ENCODE data around the gene COLGALT1. TPM values are rescaled to one million over a fixed set of nuclear protein-coding genes. Genes with fewer than 3 reads are reported as not detected.

COLGALT1 gene
- total RNA-seq, 1 donor from 2014 or later, result 121 TPM

- Mint-ChIP-seq H3K27me3 (ENCODE audit: unreplicated experiment) (no peaks in the 10 kb centered on the region), H3K9me3 (ENCODE audit: unreplicated experiment) (no peaks in the 10 kb centered on the region), H3K4me3 (ENCODE audit: unreplicated experiment) (no peak overlapping the region), H3K27ac (ENCODE audit: unreplicated experiment) (no peak overlapping the region), H3K4me1 (ENCODE audit: unreplicated experiment) (peaks cover 9% of the 10 kb centered on the region), H3K36me3 (ENCODE audit: unreplicated experiment) (no peaks in the 10 kb centered on the region)
- no peak for TF ChIP-seq CTCF (IDR thresholded peaks at IDR 0.05)
- DNase-seq (ENCODE audit: extremely low spot score, unreplicated experiment), result no peak
Observed at GRCh38 chr19:17540174-17540573, 15.3 kb upstream of the COLGALT1 start.

- TF ChIP-seq CTCF (IDR thresholded peaks at IDR 0.05), result no peak
- no peaks in the 10 kb centered on the region for H3K9me3 Mint-ChIP-seq (ENCODE audit: unreplicated experiment)
- H3K27ac Mint-ChIP-seq (ENCODE audit: unreplicated experiment), result no peak overlapping the region
- H3K27me3 Mint-ChIP-seq (ENCODE audit: unreplicated experiment), result no peaks in the 10 kb centered on the region
- no peak for DNase-seq (ENCODE audit: extremely low spot score, unreplicated experiment)
- H3K4me3 Mint-ChIP-seq (ENCODE audit: unreplicated experiment), result no peak overlapping the region
- H3K4me1 Mint-ChIP-seq (ENCODE audit: unreplicated experiment), result peaks cover 9% of the 10 kb centered on the region
- H3K36me3 Mint-ChIP-seq (ENCODE audit: unreplicated experiment), result no peaks in the 10 kb centered on the region
Observed at GRCh38 chr19:17541184-17541759, 14.2 kb upstream of the COLGALT1 start.

GRCh38 chr19:17542042-17542441 lies 13.4 kb upstream of the COLGALT1 start:
- DNase-seq (ENCODE audit: extremely low spot score, unreplicated experiment), result no peak
- Mint-ChIP-seq H3K4me1 (ENCODE audit: unreplicated experiment) (peaks cover 9% of the 10 kb centered on the region), H3K4me3 (ENCODE audit: unreplicated experiment) (no peak overlapping the region), H3K9me3 (ENCODE audit: unreplicated experiment) (no peaks in the 10 kb centered on the region), H3K36me3 (ENCODE audit: unreplicated experiment) (no peaks in the 10 kb centered on the region), H3K27ac (ENCODE audit: unreplicated experiment) (no peak overlapping the region), H3K27me3 (ENCODE audit: unreplicated experiment) (no peaks in the 10 kb centered on the region)
- no peak for TF ChIP-seq CTCF (IDR thresholded peaks at IDR 0.05)

- Mint-ChIP-seq H3K27ac (ENCODE audit: unreplicated experiment) (no peak overlapping the region), H3K4me3 (ENCODE audit: unreplicated experiment) (no peak overlapping the region), H3K36me3 (ENCODE audit: unreplicated experiment) (no peaks in the 10 kb centered on the region), H3K9me3 (ENCODE audit: unreplicated experiment) (no peaks in the 10 kb centered on the region), H3K27me3 (ENCODE audit: unreplicated experiment) (no peaks in the 10 kb centered on the region), H3K4me1 (ENCODE audit: unreplicated experiment) (peaks cover 9% of the 10 kb centered on the region)
- no peak for TF ChIP-seq CTCF (IDR thresholded peaks at IDR 0.05)
- DNase-seq (ENCODE audit: extremely low spot score, unreplicated experiment), result no peak
Observed at GRCh38 chr19:17542793-17543582, 12.5 kb upstream of the COLGALT1 start.

- no peaks in the 10 kb centered on the region for H3K27me3 Mint-ChIP-seq (ENCODE audit: unreplicated experiment)
- H3K27ac Mint-ChIP-seq (ENCODE audit: unreplicated experiment), result no peak overlapping the region
- H3K4me1 Mint-ChIP-seq (ENCODE audit: unreplicated experiment), result peaks cover 4% of the 10 kb centered on the region
- H3K4me3 Mint-ChIP-seq (ENCODE audit: unreplicated experiment), result no peak overlapping the region
- TF ChIP-seq CTCF (IDR thresholded peaks at IDR 0.05), result no peak
- DNase-seq (ENCODE audit: extremely low spot score, unreplicated experiment), result no peak
- H3K9me3 Mint-ChIP-seq (ENCODE audit: unreplicated experiment), result no peaks in the 10 kb centered on the region
- no peaks in the 10 kb centered on the region for H3K36me3 Mint-ChIP-seq (ENCODE audit: unreplicated experiment)
Observed at GRCh38 chr19:17543986-17544385, 11.5 kb upstream of the COLGALT1 start.
